Progenitor cell of endocrine pancreas (in vitro differentiated cells): ENCODE results near the gene PARD3. TPM values are rescaled to one million over a fixed set of nuclear protein-coding genes. Genes with fewer than 3 reads are reported as not detected.
A peak's percentile ranks its signal among the peaks of the same experiment; 100 is the strongest.

Source experiments
- DNase-seq: peaks from one replicate; pipeline ENCODE4 v3.0.0; 2021; ENCODE audit warnings: low spot score; ENCODE audit not compliant: unreplicated experiment
- H3K27ac Mint-ChIP-seq: 2 replicates; pipeline ENCODE4 v1.8.0; 2021; ENCODE audit warnings: mild to moderate bottlenecking, moderate library complexity, mixed read lengths
- H3K27me3 Mint-ChIP-seq: 2 replicates; pipeline ENCODE4 v1.8.0; 2021; ENCODE audit warnings: mixed read lengths
- H3K36me3 Mint-ChIP-seq: 2 replicates; pipeline ENCODE4 v1.8.0; 2022; ENCODE audit warnings: mixed read lengths; ENCODE audit not compliant: insufficient read depth
- H3K4me1 Mint-ChIP-seq: 2 replicates; pipeline ENCODE4 v1.8.0; 2021; ENCODE audit warnings: low read depth, mixed read lengths
- H3K4me3 Mint-ChIP-seq: 2 replicates; pipeline ENCODE4 v1.8.0; 2021; ENCODE audit warnings: low read depth, mild to moderate bottlenecking, moderate library complexity, mixed read lengths
- H3K9me3 Mint-ChIP-seq: 2 replicates; pipeline ENCODE4 v1.8.0; 2021; ENCODE audit warnings: low read depth, mixed read lengths
- CTCF ChIP-seq: fragments of 200-600 bp; sonication (generic); IDR thresholded peaks from one replicate; pipeline ENCODE4 v1.5.0; 2021; ENCODE audit warnings: antibody characterized with exemption, mild to moderate bottlenecking; ENCODE audit not compliant: unreplicated experiment
- total RNA-seq: library from RNA; stranded (reverse); gene quantifications from 2 replicates; pipeline ENCODE4 v1.2.1, GENCODE V29; 2021

PARD3 gene
- total RNA-seq, 1 donor from 2014 or later: 85.3 TPM

GRCh38 chr10:34589275-34589674, 225.8 kb downstream of the PARD3 start:
- Mint-ChIP-seq H3K4me3 (no peak overlapping the region), H3K27me3 (no peaks in the 10 kb centered on the region), H3K9me3 (no peaks in the 10 kb centered on the region), H3K27ac (no peak overlapping the region), H3K4me1 (peaks cover 30% of the 10 kb centered on the region), H3K36me3 (no peaks in the 10 kb centered on the region)
- no peak for TF ChIP-seq CTCF
- DNase-seq: no peak

GRCh38 chr10:34587680-34588019, 227.4 kb downstream of the PARD3 start:
- Mint-ChIP-seq H3K9me3 (no peaks in the 10 kb centered on the region), H3K4me1 (peaks cover 41% of the 10 kb centered on the region), H3K36me3 (no peaks in the 10 kb centered on the region), H3K4me3 (no peak overlapping the region), H3K27ac (no peak overlapping the region), H3K27me3 (no peaks in the 10 kb centered on the region)
- TF ChIP-seq CTCF: no peak
- no peak for DNase-seq

- no peak overlapping the region for H3K27ac Mint-ChIP-seq
- no peaks in the 10 kb centered on the region for H3K9me3 Mint-ChIP-seq
- no peak for TF ChIP-seq CTCF
- H3K36me3 Mint-ChIP-seq: no peaks in the 10 kb centered on the region
- no peaks in the 10 kb centered on the region for H3K27me3 Mint-ChIP-seq
- peaks cover 40% of the 10 kb centered on the region for H3K4me1 Mint-ChIP-seq
- no peak overlapping the region for H3K4me3 Mint-ChIP-seq
- DNase-seq: no peak
Observed at GRCh38 chr10:34587002-34587679, 228.0 kb downstream of the PARD3 start.

- Mint-ChIP-seq H3K27me3 (no peaks in the 10 kb centered on the region), H3K27ac (no peak overlapping the region), H3K9me3 (no peaks in the 10 kb centered on the region), H3K4me1 (peaks cover 26% of the 10 kb centered on the region), H3K36me3 (no peaks in the 10 kb centered on the region), H3K4me3 (no peak overlapping the region)
- no peak for DNase-seq
- TF ChIP-seq CTCF: no peak
Observed at GRCh38 chr10:34585422-34586112, 229.5 kb downstream of the PARD3 start.

GRCh38 chr10:34584164-34584563, 230.9 kb downstream of the PARD3 start:
- Mint-ChIP-seq H3K4me1 (peaks cover 28% of the 10 kb centered on the region), H3K4me3 (no peak overlapping the region), H3K36me3 (no peaks in the 10 kb centered on the region), H3K27me3 (no peaks in the 10 kb centered on the region), H3K27ac (peak overlapping the region; percentile 35), H3K9me3 (no peaks in the 10 kb centered on the region)
- no peak for DNase-seq
- no peak for TF ChIP-seq CTCF
